DMS 273 (cell line): ENCODE measurements around the gene PODXL.
"Not testable (repeated sequence)": the region's sequence is repeated elsewhere in the genome, so short reads cannot be mapped to it uniquely, and the experiment has no call there.

Experiments used
- DNase-seq: peaks from one replicate; lab custom pipeline; 2025; ENCODE audit not compliant: unreplicated experiment; lab: John Stamatoyannopoulos, UW

Gene PODXL

GRCh38 chr7:131511774-131512535, 44.5 kb downstream of the PODXL start:
- no peak for DNase-seq

GRCh38 chr7:131511071-131511470, 45.4 kb downstream of the PODXL start:
- DNase-seq: no peak

- DNase-seq: no peak
Measured at GRCh38 chr7:131509781-131510180, 46.6 kb downstream of the PODXL start.

GRCh38 chr7:131508754-131509486, 47.5 kb downstream of the PODXL start:
- no peak for DNase-seq

- peak; percentile 89 for DNase-seq
Measured at GRCh38 chr7:131507592-131508331, 48.7 kb downstream of the PODXL start.

- DNase-seq: peak; percentile 29
Measured at GRCh38 chr7:131506597-131506996, 49.8 kb downstream of the PODXL start.

- no peak for DNase-seq
Measured at GRCh38 chr7:131505636-131506557, 50.5 kb downstream of the PODXL start.

GRCh38 chr7:131505037-131505620, 51.3 kb downstream of the PODXL start:
- DNase-seq: not testable (repeated sequence)

GRCh38 chr7:131504157-131504899, 52.1 kb downstream of the PODXL start:
- no peak for DNase-seq

- DNase-seq: no peak
Measured at GRCh38 chr7:131503639-131504038, 52.8 kb downstream of the PODXL start.

- peak; percentile 63 for DNase-seq
Measured at GRCh38 chr7:131502810-131503508, 53.5 kb downstream of the PODXL start.

GRCh38 chr7:131501930-131502685, 54.3 kb downstream of the PODXL start:
- peak; percentile 78 for DNase-seq

- DNase-seq: no peak
Measured at GRCh38 chr7:131501422-131501821, 55.0 kb downstream of the PODXL start.

- no peak for DNase-seq
Measured at GRCh38 chr7:131500357-131500756, 56.1 kb downstream of the PODXL start.

- DNase-seq: no peak
Measured at GRCh38 chr7:131499801-131500200, 56.6 kb downstream of the PODXL start.

- DNase-seq: no peak
Measured at GRCh38 chr7:131498237-131498885, 58.1 kb downstream of the PODXL start.

- DNase-seq: no peak
Measured at GRCh38 chr7:131497454-131497853, 59.0 kb downstream of the PODXL start.
